GM23338 (cell line): ENCODE measurements around the gene SCCPDH. TPM values are rescaled to one million over a fixed set of nuclear protein-coding genes. Genes with fewer than 3 reads are reported as not detected.

Experiments
- ATAC-seq: fragments of 200-7000 bp; cut with Tn5 transposase; 3 replicates; pipeline ENCODE4 v1.9.1; 2020
- DNase-seq: peaks from one replicate; pipeline ENCODE4 v3.0.0-alpha.2; 2015; ENCODE audit warnings: low spot score
- H2AFZ ChIP-seq: fragments of 200-600 bp; sonication (generic); 2 replicates; pipeline ENCODE4 v1.8.0; 2016; ENCODE audit warnings: antibody characterized with exemption, mild to moderate bottlenecking, moderate library complexity
- H3F3A ChIP-seq: fragments of 200-600 bp; sonication (generic); replicated peaks from 2 replicates; pipeline ENCODE4 v1.8.0; 2017; ENCODE audit warnings: antibody characterized with exemption, mixed run types, low read depth
- H3K27ac ChIP-seq: fragments of 200-600 bp; sonication (generic); 2 replicates; pipeline ENCODE4 v1.6.1; 2016; ENCODE audit warnings: low read depth
- H3K27me3 ChIP-seq: fragments of 200-600 bp; sonication (generic); 2 replicates; pipeline ENCODE4 v1.8.0; 2016; ENCODE audit warnings: mild to moderate bottlenecking, mixed run types, moderate library complexity; ENCODE audit not compliant: insufficient read depth
- H3K36me3 ChIP-seq: fragments of 200-600 bp; sonication (generic); 2 replicates; pipeline ENCODE4 v1.8.0; 2016; ENCODE audit warnings: mild to moderate bottlenecking; ENCODE audit not compliant: insufficient read depth
- H3K4me1 ChIP-seq: fragments of 200-600 bp; sonication (generic); 2 replicates; pipeline ENCODE4 v1.8.0; 2016; ENCODE audit warnings: mild to moderate bottlenecking, moderate library complexity; ENCODE audit not compliant: insufficient read depth
- H3K4me2 ChIP-seq: fragments of 200-600 bp; sonication (generic); 2 replicates; pipeline ENCODE4 v1.7.1; 2017; ENCODE audit warnings: mixed run types
- H3K4me3 ChIP-seq: fragments of 200-600 bp; sonication (generic); 2 replicates; pipeline ENCODE4 v1.6.1; 2016; ENCODE audit warnings: mixed run types
- H3K79me2 ChIP-seq: fragments of 200-600 bp; sonication (generic); replicated peaks from 2 replicates; pipeline ENCODE4 v1.8.0; 2017; ENCODE audit warnings: mild to moderate bottlenecking; ENCODE audit not compliant: insufficient read depth
- H3K9me2 ChIP-seq: fragments of 200-600 bp; sonication (generic); 2 replicates; pipeline ENCODE4 v1.8.0; 2017; ENCODE audit not compliant: insufficient read depth
- H4K20me1 ChIP-seq: fragments of 200-600 bp; sonication (generic); replicated peaks from 2 replicates; pipeline ENCODE4 v1.8.0; 2017; ENCODE audit warnings: mild to moderate bottlenecking; ENCODE audit not compliant: insufficient read depth
- H3K27ac Mint-ChIP-seq: 2 replicates; pipeline ENCODE4 v1.8.0; 2020; ENCODE audit warnings: inconsistent platforms, mild to moderate bottlenecking, moderate library complexity, mixed read lengths
- H3K27me3 Mint-ChIP-seq: 3 replicates; pipeline ENCODE4 v1.8.0; 2022; ENCODE audit warnings: low read depth, mild to moderate bottlenecking, moderate library complexity, mixed read lengths, inconsistent platforms; ENCODE audit not compliant: insufficient read depth, poor library complexity
- H3K36me3 Mint-ChIP-seq: 3 replicates; pipeline ENCODE4 v1.8.0; 2021; ENCODE audit warnings: low read depth, mild to moderate bottlenecking, inconsistent platforms, moderate library complexity, mixed read lengths
- H3K4me1 Mint-ChIP-seq: 3 replicates; pipeline ENCODE4 v1.8.0; 2020; ENCODE audit warnings: mild to moderate bottlenecking, inconsistent platforms, mixed read lengths
- H3K4me3 Mint-ChIP-seq: 3 replicates; pipeline ENCODE4 v1.8.0; 2021; ENCODE audit warnings: moderate library complexity, mild to moderate bottlenecking, inconsistent platforms, mixed read lengths
- H3K9me3 Mint-ChIP-seq: 3 replicates; pipeline ENCODE4 v1.8.0; 2020; ENCODE audit warnings: moderate library complexity, mild to moderate bottlenecking, inconsistent platforms, mixed read lengths
- CREB1 ChIP-seq: fragments of 250-450 bp; sonication (Bioruptor Pico); IDR thresholded peaks from 2 replicates; pipeline ENCODE4 v1.5.0; 2020; ENCODE audit warnings: low read depth, mild to moderate bottlenecking, moderate library complexity
- EZH2 ChIP-seq: fragments of 200-600 bp; sonication (generic); IDR thresholded peaks from one replicate; pipeline ENCODE4 v1.8.0; 2017; ENCODE audit warnings: antibody characterized with exemption, mild to moderate bottlenecking, low read depth; ENCODE audit not compliant: unreplicated experiment
- EZH2phosphoT487 ChIP-seq: fragments of 200-600 bp; sonication (generic); IDR thresholded peaks from one replicate; pipeline ENCODE4 v1.8.1; 2018; ENCODE audit warnings: antibody characterized with exemption; ENCODE audit not compliant: unreplicated experiment
- JUNB ChIP-seq: IDR thresholded peaks from one replicate; pipeline ENCODE4 v1.6.1; 2016; ENCODE audit warnings: antibody characterized with exemption; ENCODE audit not compliant: unreplicated experiment
- NANOG ChIP-seq: IDR thresholded peaks from 2 replicates; pipeline ENCODE4 v1.6.1; 2016; ENCODE audit warnings: antibody characterized with exemption, borderline replicate concordance
- POLR2AphosphoS5 ChIP-seq: IDR thresholded peaks from 2 replicates; pipeline ENCODE4 v1.6.1; 2016; ENCODE audit warnings: antibody characterized with exemption, low read depth
- REST ChIP-seq: IDR thresholded peaks from one replicate; pipeline ENCODE4 v1.6.1; 2018; ENCODE audit warnings: antibody characterized with exemption; ENCODE audit not compliant: unreplicated experiment
- STAT1 ChIP-seq: IDR thresholded peaks from one replicate; pipeline ENCODE4 v1.6.1; 2016; ENCODE audit warnings: antibody characterized with exemption; ENCODE audit not compliant: unreplicated experiment
- ZNF114 ChIP-seq: fragments of 250-450 bp; sonication (Bioruptor Pico); IDR thresholded peaks from 2 replicates; pipeline ENCODE4 v1.5.0; 2020; ENCODE audit warnings: mild to moderate bottlenecking, moderate library complexity
- ZNF331 ChIP-seq: fragments of 250-450 bp; sonication (Bioruptor Pico); IDR thresholded peaks from 2 replicates; pipeline ENCODE4 v1.5.0; 2020; ENCODE audit warnings: low read depth, mild to moderate bottlenecking, moderate library complexity
- ZNF462 ChIP-seq: fragments of 250-450 bp; sonication (Bioruptor Pico); IDR thresholded peaks from 2 replicates; pipeline ENCODE4 v1.5.0; 2020; ENCODE audit warnings: mild to moderate bottlenecking, moderate library complexity
- polyA plus RNA-seq: library from polyadenylated mRNA; unstranded; fragments of >200 nt; fragmentation: Nextera tagmentation; extraction: Ambion mirVana; gene quantifications from 2 replicates; pipeline ENCODE4 v1.2.1, GENCODE V29; 2016
- total RNA-seq: library from RNA; depleted of rRNA; stranded (reverse); fragments of >200 nt; shearing (Covaris generic); gene quantifications from 2 replicates; pipeline ENCODE4 v1.2.3, GENCODE V29; 2014
- TF ChIP-seq, protein P1 (sequence below): IDR thresholded peaks from 2 replicates; pipeline ENCODE4 v1.6.1; 2016; ENCODE audit warnings: antibody characterized with exemption
- TF ChIP-seq, protein P2 (sequence below), 2 experiments: fragments of 200-600 bp in 1 of 2; sonication (generic) in 1 of 2; conservative IDR thresholded peaks; 2 replicates each; pipeline versions ENCODE4 v1.5.1 to v1.6.1; 2016 to 2017; ENCODE audit warnings: antibody characterized with exemption in 2 of 2, low read depth in 2 of 2, mild to moderate bottlenecking in 2 of 2, moderate library complexity in 1 of 2

The SCCPDH gene
- total and polyA plus RNA-seq, 2 experiments from 2014 or later: 14.4 to 18.8 TPM

GRCh38 chr1:246703581-246703980, 20.6 kb upstream of the SCCPDH start:
- no peaks in the 10 kb centered on the region for H3K27me3 Mint-ChIP-seq
- H3K36me3 Mint-ChIP-seq: no peaks in the 10 kb centered on the region
- no peaks in the 10 kb centered on the region for H3K9me3 Mint-ChIP-seq
- Histone ChIP-seq H2AFZ (peak overlapping the region; percentile 59), H3K36me3 (no peaks in the 10 kb centered on the region), H3K27me3 (no peaks in the 10 kb centered on the region), H3F3A (no peaks in the 10 kb centered on the region), H3K4me1 (no peaks in the 10 kb centered on the region), H3K9me2 (no peaks in the 10 kb centered on the region), H3K4me2 (no peak overlapping the region), H3K27ac (no peak overlapping the region), H3K4me3 (no peak overlapping the region), H3K79me2 (no peaks in the 10 kb centered on the region), H4K20me1 (no peaks in the 10 kb centered on the region)
- no peaks in the 10 kb centered on the region for H3K4me1 Mint-ChIP-seq
- H3K4me3 Mint-ChIP-seq: no peak overlapping the region
- TF ChIP-seq EZH2phosphoT487: no peak
- no peak for TF ChIP-seq REST
- TF ChIP-seq NANOG: no peak
- TF ChIP-seq EZH2: no peak
- TF ChIP-seq POLR2AphosphoS5: no peak
- TF ChIP-seq, protein P1, sequence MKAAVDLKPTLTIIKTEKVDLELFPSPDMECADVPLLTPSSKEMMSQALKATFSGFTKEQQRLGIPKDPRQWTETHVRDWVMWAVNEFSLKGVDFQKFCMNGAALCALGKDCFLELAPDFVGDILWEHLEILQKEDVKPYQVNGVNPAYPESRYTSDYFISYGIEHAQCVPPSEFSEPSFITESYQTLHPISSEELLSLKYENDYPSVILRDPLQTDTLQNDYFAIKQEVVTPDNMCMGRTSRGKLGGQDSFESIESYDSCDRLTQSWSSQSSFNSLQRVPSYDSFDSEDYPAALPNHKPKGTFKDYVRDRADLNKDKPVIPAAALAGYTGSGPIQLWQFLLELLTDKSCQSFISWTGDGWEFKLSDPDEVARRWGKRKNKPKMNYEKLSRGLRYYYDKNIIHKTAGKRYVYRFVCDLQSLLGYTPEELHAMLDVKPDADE: no peak
- TF ChIP-seq ZNF331: no peak
- no peak for TF ChIP-seq CREB1 (CRISPR knock-in tag)
- no peak for TF ChIP-seq JUNB
- TF ChIP-seq ZNF462: no peak
- no peak for TF ChIP-seq STAT1
- TF ChIP-seq, protein P2, sequence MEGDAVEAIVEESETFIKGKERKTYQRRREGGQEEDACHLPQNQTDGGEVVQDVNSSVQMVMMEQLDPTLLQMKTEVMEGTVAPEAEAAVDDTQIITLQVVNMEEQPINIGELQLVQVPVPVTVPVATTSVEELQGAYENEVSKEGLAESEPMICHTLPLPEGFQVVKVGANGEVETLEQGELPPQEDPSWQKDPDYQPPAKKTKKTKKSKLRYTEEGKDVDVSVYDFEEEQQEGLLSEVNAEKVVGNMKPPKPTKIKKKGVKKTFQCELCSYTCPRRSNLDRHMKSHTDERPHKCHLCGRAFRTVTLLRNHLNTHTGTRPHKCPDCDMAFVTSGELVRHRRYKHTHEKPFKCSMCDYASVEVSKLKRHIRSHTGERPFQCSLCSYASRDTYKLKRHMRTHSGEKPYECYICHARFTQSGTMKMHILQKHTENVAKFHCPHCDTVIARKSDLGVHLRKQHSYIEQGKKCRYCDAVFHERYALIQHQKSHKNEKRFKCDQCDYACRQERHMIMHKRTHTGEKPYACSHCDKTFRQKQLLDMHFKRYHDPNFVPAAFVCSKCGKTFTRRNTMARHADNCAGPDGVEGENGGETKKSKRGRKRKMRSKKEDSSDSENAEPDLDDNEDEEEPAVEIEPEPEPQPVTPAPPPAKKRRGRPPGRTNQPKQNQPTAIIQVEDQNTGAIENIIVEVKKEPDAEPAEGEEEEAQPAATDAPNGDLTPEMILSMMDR (conservative IDR thresholded peaks at IDR 0.05; ENCODE audit: low read depth in 2 of 2): no peak
- no peak for TF ChIP-seq ZNF114 (CRISPR knock-in tag)
- DNase-seq (no peak), ATAC-seq (no peak)
- no peak overlapping the region for H3K27ac Mint-ChIP-seq
